Epidermal melanocyte (primary cell): ENCODE results near the gene SLC12A3.

ENCODE experiments used
- DNase-seq: peaks from one replicate; pipeline ENCODE4 v3.0.0; 2011; ENCODE audit warnings: low spot score; ENCODE audit not compliant: insufficient read length

The SLC12A3 gene

GRCh38 chr16:56848029-56848936, 16.7 kb upstream of the SLC12A3 start:
- DNase-seq = no peak

DNA sequence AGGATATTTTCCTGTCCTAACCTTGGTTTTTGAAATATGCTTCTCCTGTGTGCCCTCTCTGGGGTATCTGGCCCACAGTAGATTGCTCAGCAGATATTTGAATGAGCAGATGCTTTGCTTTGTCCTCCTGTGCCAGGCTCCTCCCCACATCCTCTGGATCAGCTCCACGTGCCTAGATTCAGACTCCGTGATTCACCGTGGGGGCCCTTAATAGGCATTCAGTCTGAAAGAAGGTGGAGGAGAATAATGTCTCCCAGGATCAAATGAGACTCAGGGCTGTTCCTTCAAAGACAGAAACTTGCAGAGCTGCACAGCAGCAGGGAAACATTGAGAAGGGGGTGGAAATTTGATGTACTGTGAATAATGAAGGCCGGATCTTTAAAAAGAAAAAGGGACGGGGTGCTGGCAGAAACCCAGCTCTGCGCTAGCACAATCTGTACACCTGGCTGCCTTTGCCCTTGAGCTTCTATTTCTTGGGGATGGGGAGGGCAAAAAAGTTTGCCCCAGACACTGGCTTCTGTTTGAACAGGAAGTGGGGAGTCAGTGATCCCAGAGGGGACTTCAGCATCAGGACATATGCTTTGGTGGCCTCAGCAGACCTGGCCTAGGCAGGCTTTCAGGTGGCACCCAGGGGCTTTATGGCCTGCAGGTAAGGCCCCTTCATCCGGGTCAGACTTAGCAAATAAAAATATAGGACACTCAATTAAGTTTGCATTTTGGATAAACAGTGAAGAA, 15.9 kb upstream of the SLC12A3 start:
- no peak for DNase-seq

- DNase-seq = no peak
These were observed 15.0 kb upstream of the SLC12A3 start for GRCh38 chr16:56849690-56850680.

DNA sequence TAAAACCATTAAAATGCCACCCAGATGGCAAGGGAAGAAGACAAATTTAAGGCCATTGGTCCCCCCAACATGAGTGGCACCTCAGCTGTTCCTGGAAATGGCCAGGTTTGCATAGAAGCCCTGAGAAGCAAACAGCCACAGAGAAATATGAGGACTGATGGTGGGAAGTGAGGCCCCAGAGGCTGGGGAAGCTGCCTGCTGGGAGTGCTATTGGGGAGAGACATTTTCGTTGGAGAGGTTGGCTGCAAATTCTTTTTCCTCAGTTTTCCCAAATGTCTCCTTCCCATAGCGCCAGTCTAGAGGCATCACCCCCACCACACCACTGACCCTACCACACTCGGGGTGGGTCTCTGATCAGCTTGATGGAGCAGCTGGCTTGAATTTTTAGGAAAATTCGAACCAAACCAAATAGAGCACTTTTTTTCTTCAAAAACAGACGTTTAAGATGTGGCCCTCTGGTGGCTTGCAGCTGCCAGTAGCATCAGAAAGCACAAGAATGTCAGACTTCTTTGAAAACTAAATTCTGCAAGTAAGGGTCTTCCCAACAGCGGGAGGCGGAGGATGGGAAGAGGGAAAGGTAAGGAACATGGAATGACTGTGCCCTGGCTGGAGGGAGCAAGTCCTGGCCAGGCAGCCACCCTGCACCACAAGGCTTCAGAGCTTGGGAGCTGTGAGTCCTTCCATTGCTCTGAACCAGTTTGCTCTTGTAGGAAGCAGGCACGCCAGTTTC, 13.2 kb upstream of the SLC12A3 start:
- no peak for DNase-seq

DNA sequence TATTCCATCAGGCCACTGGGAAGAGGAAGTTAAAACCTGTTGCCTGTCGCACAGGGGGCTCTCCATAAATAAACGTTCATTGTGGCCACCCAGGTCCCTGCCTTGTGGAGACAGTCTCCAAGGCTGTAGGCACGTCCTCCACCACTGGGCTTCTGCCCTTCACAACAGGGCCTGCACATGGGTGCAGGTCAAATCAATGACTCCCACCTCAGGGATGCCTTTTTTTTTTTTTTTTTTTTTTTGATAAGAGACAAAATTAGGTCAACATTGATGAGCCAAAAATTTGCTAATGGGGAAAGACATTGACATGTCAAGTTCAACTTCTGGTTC, 12.6 kb upstream of the SLC12A3 start:
- DNase-seq = no peak

DNA sequence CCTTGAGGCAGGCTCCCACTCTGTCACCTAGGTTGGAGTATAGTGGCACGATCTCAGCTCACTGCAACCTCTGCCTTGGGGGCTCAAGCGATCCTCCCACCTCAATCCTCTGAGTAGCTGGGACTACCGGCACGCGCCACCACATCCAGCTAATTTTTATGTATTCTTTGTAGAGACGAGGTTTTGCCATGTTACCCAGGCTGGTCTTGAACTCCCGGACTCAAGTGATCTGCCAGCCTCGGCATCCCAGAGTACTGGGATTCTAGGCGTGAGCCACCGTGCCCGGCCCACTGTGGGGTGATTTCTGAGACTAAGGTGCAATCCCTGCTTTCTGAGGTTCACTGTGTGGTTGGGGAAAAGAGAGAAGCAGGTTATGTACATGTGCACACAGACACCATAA, 12.0 kb upstream of the SLC12A3 start:
- no peak for DNase-seq

DNA sequence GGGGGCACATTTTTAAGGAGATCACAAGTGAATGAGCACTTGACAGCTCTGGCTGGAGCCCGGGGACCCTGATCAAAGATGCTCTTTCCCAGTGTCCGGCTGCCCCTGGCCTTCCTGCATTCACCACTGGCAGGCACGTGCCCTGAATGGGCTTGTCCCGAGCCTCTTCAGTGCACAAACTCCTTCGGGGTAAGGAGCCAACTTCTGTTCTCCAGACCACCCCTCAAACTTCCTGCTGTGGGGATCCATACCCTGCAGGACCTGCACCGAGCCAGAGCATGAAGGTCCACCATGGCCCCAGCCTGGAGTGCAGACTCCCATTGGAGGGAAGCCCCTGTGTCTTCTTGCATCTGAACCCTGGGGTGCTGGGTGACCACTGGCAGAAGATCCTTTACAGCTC, 9.8 kb upstream of the SLC12A3 start:
- no peak for DNase-seq

- no peak for DNase-seq
These were observed 9.1 kb upstream of the SLC12A3 start for GRCh38 chr16:56855946-56856345.

GRCh38 chr16:56856876-56857447, 8.0 kb upstream of the SLC12A3 start:
- DNase-seq = no peak

GRCh38 chr16:56858374-56858773, 6.6 kb upstream of the SLC12A3 start:
- no peak for DNase-seq

GRCh38 chr16:56859636-56860035, 5.4 kb upstream of the SLC12A3 start:
- no peak for DNase-seq

GRCh38 chr16:56860226-56861020, 4.6 kb upstream of the SLC12A3 start:
- no peak for DNase-seq

DNA sequence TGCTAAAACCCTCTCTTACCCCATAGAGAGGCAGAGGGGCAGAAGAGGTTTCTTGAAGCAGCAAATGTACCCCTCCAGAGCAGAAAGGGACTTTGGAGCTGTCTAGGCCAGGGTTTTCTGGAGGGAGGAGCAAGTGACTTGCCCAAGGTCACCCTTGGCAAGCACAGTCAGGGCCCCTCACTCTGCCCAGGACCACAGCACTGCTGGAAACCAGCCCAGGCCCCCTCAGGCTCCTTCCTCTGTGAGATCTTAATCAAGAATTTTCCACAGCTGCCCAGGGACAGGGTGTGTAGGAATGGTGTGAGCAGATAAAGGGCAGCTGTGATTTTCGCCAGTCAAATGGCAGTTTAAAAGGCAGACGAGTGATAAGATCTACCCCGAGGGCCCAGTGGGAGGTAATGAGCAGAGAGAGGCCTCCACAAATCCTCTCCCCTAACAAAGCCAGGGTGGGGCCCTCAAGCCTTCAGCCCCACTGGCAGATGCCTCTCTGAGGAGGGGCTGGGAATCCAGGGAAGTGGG, 3.9 kb upstream of the SLC12A3 start:
- no peak for DNase-seq

DNA sequence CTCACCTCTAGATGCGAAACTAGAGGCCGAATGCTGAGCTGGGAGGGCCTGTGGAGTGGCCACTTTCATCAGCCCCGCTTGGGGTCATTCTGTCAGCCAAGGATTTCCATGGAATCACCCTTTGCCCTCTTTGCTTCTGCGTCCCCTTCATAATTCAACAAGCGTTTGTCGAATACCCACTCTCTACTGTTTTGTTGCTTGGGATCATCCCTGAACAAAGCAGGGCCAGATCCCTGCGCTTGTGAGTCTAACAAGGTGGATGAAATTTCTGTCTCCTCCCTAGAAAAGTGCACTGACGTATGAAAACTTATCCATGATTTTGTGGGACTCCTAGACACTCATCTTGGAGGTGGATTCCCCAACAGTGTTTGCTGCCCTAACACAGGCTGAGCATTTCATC, 3.3 kb upstream of the SLC12A3 start:
- no peak for DNase-seq

GRCh38 chr16:56862776-56863175, 2.2 kb upstream of the SLC12A3 start:
- DNase-seq = no peak

DNA sequence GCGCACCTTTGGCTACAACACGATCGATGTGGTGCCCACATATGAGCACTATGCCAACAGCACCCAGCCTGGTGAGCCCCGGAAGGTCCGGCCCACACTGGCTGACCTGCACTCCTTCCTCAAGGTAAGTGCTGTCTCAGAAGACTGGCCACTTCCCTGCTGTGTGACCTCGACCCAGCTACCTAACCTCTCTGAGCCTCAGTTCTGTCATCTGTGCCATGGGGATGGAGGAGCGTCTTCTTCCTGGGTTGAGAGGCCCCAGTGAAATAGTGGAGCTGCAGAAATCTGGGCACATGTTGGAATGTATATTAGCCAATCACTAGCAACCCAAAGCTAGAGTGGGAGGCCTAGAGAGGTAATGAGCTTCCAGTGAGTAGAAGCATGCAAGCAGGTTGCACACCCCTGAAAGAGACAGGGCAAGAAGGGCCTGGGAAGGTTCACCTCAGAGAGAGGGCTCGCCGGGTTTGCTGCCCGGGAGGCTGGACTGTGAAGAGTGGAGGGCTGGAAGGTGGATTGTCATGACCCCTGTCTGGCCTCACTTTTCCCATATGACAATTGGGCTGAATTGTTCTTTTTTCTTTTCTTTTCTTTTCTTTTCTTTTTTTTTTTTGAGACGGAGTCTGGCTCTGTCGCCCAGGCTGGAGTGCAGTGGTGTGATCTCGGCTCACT, 521 bp downstream of the SLC12A3 start:
- no peak for DNase-seq

GRCh38 chr16:56866955-56867830, 2.2 kb downstream of the SLC12A3 start:
- DNase-seq = peak; percentile 76

GRCh38 chr16:56868175-56868574, 3.2 kb downstream of the SLC12A3 start:
- DNase-seq = no peak
